Lung (tissue), 12 donors: Measurements from ENCODE around the gene IMMT. TPM values are rescaled to one million over a fixed set of nuclear protein-coding genes. Genes with fewer than 3 reads are reported as not detected.

ENCODE experiments used
- ATAC-seq: fragments of 200-7000 bp; cut with Tn5 transposase; one replicate; pipeline ENCODE4 v1.9.1; 2020; ENCODE audit warnings: moderate number of reproducible peaks; ENCODE audit not compliant: insufficient read depth, low FRiP score
- DNase-seq, 3 donors: peaks; one replicate each; pipeline ENCODE4 v3.0.0-alpha.2; 2013 to 2017
- H3K27ac ChIP-seq, 2 donors: one replicate each; pipeline ENCODE4 v1.5.1; 2013; ENCODE audit warnings: mild to moderate bottlenecking in 2 of 2, moderate library complexity in 2 of 2, control low read depth in 1 of 2, inconsistent platforms in 1 of 2, low read depth in 1 of 2, low read length in 1 of 2
- H3K27me3 ChIP-seq, 3 donors: one replicate each; pipeline ENCODE4 v1.5.1; 2013; ENCODE audit warnings: low read length in 2 of 3; ENCODE audit not compliant: control insufficient read depth in 3 of 3, insufficient read depth in 3 of 3
- H3K36me3 ChIP-seq, 4 donors: one replicate each; pipeline ENCODE4 v1.5.1; 2013; ENCODE audit warnings: low read length in 4 of 4, mild to moderate bottlenecking in 1 of 4, moderate library complexity in 1 of 4; ENCODE audit not compliant: control insufficient read depth in 4 of 4, insufficient read depth in 4 of 4
- H3K4me1 ChIP-seq, 5 donors: one replicate each; pipeline ENCODE4 v1.5.1; 2013; ENCODE audit warnings: low read length in 5 of 5, mild to moderate bottlenecking in 2 of 5, moderate library complexity in 1 of 5; ENCODE audit not compliant: control insufficient read depth in 5 of 5, insufficient read depth in 5 of 5
- H3K4me3 ChIP-seq: one replicate; pipeline ENCODE4 v1.5.1; 2013; ENCODE audit warnings: mild to moderate bottlenecking, control low read depth, moderate library complexity
- H3K9ac ChIP-seq, 2 donors: one replicate each; pipeline ENCODE4 v1.5.1; 2013; ENCODE audit warnings: low read length in 2 of 2, control low read depth in 1 of 2; ENCODE audit not compliant: insufficient read depth in 1 of 2
- H3K9me3 ChIP-seq, 4 donors: one replicate each; pipeline ENCODE4 v1.5.1; 2013; ENCODE audit warnings: low read length in 3 of 4, mild to moderate bottlenecking in 1 of 4, moderate library complexity in 1 of 4; ENCODE audit not compliant: control insufficient read depth in 4 of 4, insufficient read depth in 3 of 4
- CTCF ChIP-seq: IDR thresholded peaks from 2 replicates; pipeline ENCODE4 v1.5.1; 2012; ENCODE audit warnings: mild to moderate bottlenecking; ENCODE audit errors: control extremely low read depth, extremely low read depth
- WGBS, 2 donors: extraction: QIAGEN DNeasy Blood & Tissue Kit; methylation state at CpG; one replicate each; pipeline ENCODE4 v1.1.7; 2013; 5-methylcytosine and 5-hydroxymethylcytosine counted together
- polyA plus RNA-seq, 2 donors: library from polyadenylated mRNA; stranded (reverse); fragments of 200-250 nt; gene quantifications; one replicate each; pipeline ENCODE4 v1.2.1, GENCODE V29; 2013
- total RNA-seq, 2 donors: library from RNA; depleted of rRNA in 1 of 2; stranded (reverse); fragments of >200 nt in 1 of 2; gene quantifications; one replicate each; pipeline ENCODE4 v1.2.1, GENCODE V29; 2014 to 2021
- donor health status: control.
- donor health status: control.
- donor health status: Bipolar disorder and iron deficiency.
- donor health status: healthy.
- donor health status: DM: yes; HTN: yes; CAD: no.

Gene IMMT
- total and polyA plus RNA-seq, 4 donors, result 22.8 to 63.4 (median 48.2) TPM

GRCh38 chr2:86223927-86224560, 28.8 kb upstream of the IMMT start:
- DNase-seq (no peak), ATAC-seq (no peak)
- Histone ChIP-seq H3K4me3 (no peak overlapping the region), H3K27me3 (no peaks in the 10 kb centered on the region), H3K4me1 (peaks cover 9 to 34% (median 13%) of the 10 kb centered on the region in 5 donors), H3K9ac (no peak overlapping the region), H3K9me3 (no peaks in the 10 kb centered on the region), H3K36me3 (no peaks in the 10 kb centered on the region), H3K27ac (peak overlapping the region in 1 of 2 donors; percentile 45)
- 95 to 100% methylated on average over 2 of the region's 2 CpGs for WGBS, 2 donors
- TF ChIP-seq CTCF, result no peak

- no peak overlapping the region for H3K4me3 ChIP-seq
- no peaks in the 10 kb centered on the region for H3K36me3 ChIP-seq
- H3K9ac ChIP-seq, result no peak overlapping the region
- H3K4me1 ChIP-seq, result peaks cover 9 to 34% (median 10%) of the 10 kb centered on the region in 5 donors
- WGBS, 2 donors, result 58 to 73% methylated on average over 8 of the region's 8 CpGs
- no peak for TF ChIP-seq CTCF
- peak overlapping the region in 1 of 2 donors; percentile 45 for H3K27ac ChIP-seq
- no peaks in the 10 kb centered on the region for H3K9me3 ChIP-seq
- DNase-seq (peak; percentile 70 to 91 (median 79)), ATAC-seq (peak; percentile 31)
- no peaks in the 10 kb centered on the region for H3K27me3 ChIP-seq
Observed at GRCh38 chr2:86223140-86223926, 28.1 kb upstream of the IMMT start.

DNA sequence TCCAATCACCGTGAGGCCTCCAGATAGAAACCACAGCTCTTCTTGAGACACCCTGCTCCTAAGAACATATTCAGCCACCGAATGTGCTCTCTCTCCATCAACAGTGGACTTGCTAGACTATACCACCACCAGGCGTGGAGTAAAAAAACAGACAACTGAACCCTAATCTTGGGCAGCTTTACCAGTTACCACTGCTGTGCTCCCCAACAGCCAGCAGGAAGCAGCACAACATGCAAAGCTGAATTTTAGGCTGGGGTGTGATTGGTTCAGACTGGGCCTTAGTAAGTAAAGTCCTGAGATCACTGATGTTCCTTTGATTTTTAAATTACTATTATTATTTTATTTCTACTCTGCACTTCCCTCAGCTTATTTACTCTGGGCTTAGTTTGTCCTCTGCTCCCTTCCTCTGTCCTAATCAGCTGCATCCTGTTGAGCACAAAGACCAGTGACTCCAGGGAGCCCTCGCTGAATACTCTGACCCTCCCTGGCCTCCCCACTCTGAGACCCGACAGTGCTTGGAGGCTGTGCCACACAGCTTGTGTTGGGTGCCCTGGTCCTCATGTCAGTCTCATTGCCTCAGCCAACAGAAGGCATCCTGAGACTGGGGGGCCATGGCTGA, 25.9 kb upstream of the IMMT start:
- no peak overlapping the region for H3K4me3 ChIP-seq
- ATAC-seq (peak; percentile 63), DNase-seq (peak; percentile 59 to 79 (median 77))
- no peak overlapping the region for H3K27ac ChIP-seq
- WGBS, 2 donors, result 35 to 52% methylated on average over 5 of the region's 5 CpGs
- TF ChIP-seq CTCF, result peak; percentile 43
- no peak overlapping the region for H3K9ac ChIP-seq
- no peaks in the 10 kb centered on the region for H3K27me3 ChIP-seq
- no peaks in the 10 kb centered on the region for H3K9me3 ChIP-seq
- no peaks in the 10 kb centered on the region for H3K36me3 ChIP-seq
- peaks cover 9 to 39% (median 10%) of the 10 kb centered on the region in 5 donors for H3K4me1 ChIP-seq
